GM06990 (cell line): Measurements from ENCODE around the gene R3HDM2.

Experiments
- DNase-seq: peaks from one replicate; pipeline ENCODE4 v3.0.0-alpha.2; 2011; ENCODE audit not compliant: insufficient read length; ENCODE audit errors: extremely low read depth
- H3K27me3 ChIP-seq: replicated peaks from 2 replicates; pipeline ENCODE4 v1.6.0; 2011; ENCODE audit warnings: low read length; ENCODE audit not compliant: control insufficient read depth, insufficient read depth
- H3K36me3 ChIP-seq: 2 replicates; pipeline ENCODE4 v1.5.1; 2011; ENCODE audit warnings: low read length; ENCODE audit not compliant: control insufficient read depth, insufficient read depth
- H3K4me3 ChIP-seq: replicated peaks from 2 replicates; pipeline ENCODE4 v1.5.1; 2011; ENCODE audit warnings: low read depth, mild to moderate bottlenecking, control low read depth, low read length
- TF ChIP-seq, protein P1 (sequence below): IDR thresholded peaks from 2 replicates; pipeline ENCODE4 v1.5.1; 2011; ENCODE audit warnings: low read length, control low read depth, mild to moderate bottlenecking, inconsistent platforms; ENCODE audit not compliant: insufficient read depth, poor library complexity, severe bottlenecking

Gene R3HDM2

GRCh38 chr12:57272337-57273151 is 158.3 kb downstream of the R3HDM2 start:
- Histone ChIP-seq H3K36me3 (peaks cover 12% of the 10 kb centered on the region), H3K4me3 (no peak overlapping the region), H3K27me3 (no peaks in the 10 kb centered on the region)
- no peak for DNase-seq
- TF ChIP-seq, protein P1, sequence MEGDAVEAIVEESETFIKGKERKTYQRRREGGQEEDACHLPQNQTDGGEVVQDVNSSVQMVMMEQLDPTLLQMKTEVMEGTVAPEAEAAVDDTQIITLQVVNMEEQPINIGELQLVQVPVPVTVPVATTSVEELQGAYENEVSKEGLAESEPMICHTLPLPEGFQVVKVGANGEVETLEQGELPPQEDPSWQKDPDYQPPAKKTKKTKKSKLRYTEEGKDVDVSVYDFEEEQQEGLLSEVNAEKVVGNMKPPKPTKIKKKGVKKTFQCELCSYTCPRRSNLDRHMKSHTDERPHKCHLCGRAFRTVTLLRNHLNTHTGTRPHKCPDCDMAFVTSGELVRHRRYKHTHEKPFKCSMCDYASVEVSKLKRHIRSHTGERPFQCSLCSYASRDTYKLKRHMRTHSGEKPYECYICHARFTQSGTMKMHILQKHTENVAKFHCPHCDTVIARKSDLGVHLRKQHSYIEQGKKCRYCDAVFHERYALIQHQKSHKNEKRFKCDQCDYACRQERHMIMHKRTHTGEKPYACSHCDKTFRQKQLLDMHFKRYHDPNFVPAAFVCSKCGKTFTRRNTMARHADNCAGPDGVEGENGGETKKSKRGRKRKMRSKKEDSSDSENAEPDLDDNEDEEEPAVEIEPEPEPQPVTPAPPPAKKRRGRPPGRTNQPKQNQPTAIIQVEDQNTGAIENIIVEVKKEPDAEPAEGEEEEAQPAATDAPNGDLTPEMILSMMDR: no peak

GRCh38 chr12:57270966-57271470 is 159.8 kb downstream of the R3HDM2 start:
- TF ChIP-seq, protein P1: peak; percentile 8
- no peak for DNase-seq
- peaks cover 17% of the 10 kb centered on the region for H3K36me3 ChIP-seq

DNA sequence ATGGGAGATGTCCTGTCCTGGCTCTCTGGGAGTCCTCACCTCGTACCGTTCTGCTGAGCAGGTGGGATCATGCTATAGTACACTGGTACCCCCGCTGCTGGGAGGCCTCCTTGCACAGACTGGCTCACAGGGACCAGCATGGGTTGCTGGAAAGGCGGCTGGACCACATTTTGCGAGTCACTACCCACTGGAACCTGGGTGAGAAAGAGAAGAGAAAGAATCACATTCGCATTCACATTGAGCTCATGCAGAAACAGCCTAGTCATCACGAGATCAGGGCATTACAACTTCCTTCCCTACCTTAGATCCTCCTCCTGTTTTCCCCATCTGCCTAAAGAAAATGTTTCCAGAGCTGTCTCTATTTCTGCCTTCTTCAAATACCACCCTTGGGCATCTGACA is 162.6 kb downstream of the R3HDM2 start:
- H3K27me3 ChIP-seq: no peaks in the 10 kb centered on the region
- H3K36me3 ChIP-seq: peaks cover 17% of the 10 kb centered on the region
- H3K4me3 ChIP-seq: no peak overlapping the region
- DNase-seq: no peak
- TF ChIP-seq, protein P1: no peak

More at GRCh38 chr12:57270966-57271470, 159.8 kb downstream of the R3HDM2 start:
- Histone ChIP-seq H3K27me3 (no peaks in the 10 kb centered on the region), H3K4me3 (no peak overlapping the region)

DNA sequence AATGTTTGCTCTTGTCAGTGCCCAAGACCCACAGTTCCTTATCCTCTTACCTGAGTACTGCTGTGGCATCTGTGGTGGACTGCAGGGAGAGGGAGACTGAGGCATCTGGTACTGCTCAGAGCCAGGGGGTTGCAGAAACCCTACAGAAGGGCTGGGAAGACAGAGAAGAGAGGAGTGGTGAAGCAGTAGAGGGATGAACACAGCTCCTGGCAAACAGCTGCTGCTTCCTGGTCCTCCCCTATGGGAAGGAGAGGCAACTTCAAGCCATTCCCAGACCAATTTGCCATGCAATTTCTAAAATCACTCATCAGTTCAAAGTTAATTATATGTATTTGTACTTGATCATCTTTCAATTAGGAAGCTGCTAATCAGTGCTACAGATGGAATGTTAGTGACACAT is 164.2 kb downstream of the R3HDM2 start:
- Histone ChIP-seq H3K4me3 (no peak overlapping the region), H3K36me3 (peaks cover 12% of the 10 kb centered on the region), H3K27me3 (no peaks in the 10 kb centered on the region)
- TF ChIP-seq, protein P1: no peak
- DNase-seq: no peak

DNA sequence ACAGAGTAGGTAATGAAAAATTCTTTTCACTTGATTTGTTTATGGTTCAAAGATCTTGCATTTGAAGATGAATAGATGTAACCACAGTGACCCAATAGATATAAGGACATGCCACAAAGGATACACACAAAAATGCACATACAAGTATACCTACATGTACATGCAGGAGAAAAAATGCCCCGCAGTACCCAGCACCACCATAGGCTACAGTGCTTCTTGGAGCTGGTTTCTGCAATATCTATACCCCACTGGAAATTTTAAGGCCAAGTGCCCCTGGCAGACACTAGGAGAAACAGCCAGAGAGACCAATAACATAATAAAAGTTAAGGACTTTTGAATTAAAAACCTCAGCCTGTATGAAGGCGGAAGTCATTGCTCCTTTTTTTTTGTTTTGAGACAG is 167.7 kb downstream of the R3HDM2 start:
- Histone ChIP-seq H3K27me3 (no peaks in the 10 kb centered on the region), H3K4me3 (no peak overlapping the region), H3K36me3 (peaks cover 17% of the 10 kb centered on the region)
- TF ChIP-seq, protein P1: no peak
- DNase-seq: no peak
